Endothelial cell of umbilical vein (primary cell): ENCODE results near the gene REPS1. TPM values are rescaled to one million over a fixed set of nuclear protein-coding genes. Genes with fewer than 3 reads are reported as not detected.

Experiments
- BruUV-seq: library from RNA; stranded (reverse); fragments of 400-500 nt; replicated peaks from 2 replicates; lab custom pipeline; 2021; lab: Mats Ljungman, UMichigan
- CTCF ChIA-PET: fragments of 300-600, 350-600 bp; sonication (Branson Sonifier 250); formaldehyde crosslinking; loops from one replicate; lab custom pipeline; 2021; ENCODE audit warnings: antibody characterized with exemption, inconsistent platforms; lab: Charles Lee
- POLR2A ChIA-PET: fragments of 300-600, 350-600 bp; sonication (Branson Sonifier 250); formaldehyde crosslinking; loops from one replicate; lab custom pipeline; 2021; ENCODE audit warnings: antibody characterized with exemption, inconsistent platforms; lab: Charles Lee
- DNase-seq: peaks from one replicate; pipeline ENCODE4 v3.0.0-alpha.2; 2011; ENCODE audit warnings: low read depth, low spot score
- FAIRE-seq: peaks from 2 replicates; lab custom pipeline; 2011; peaks lifted over from hg19 to GRCh38; lab: Jason Lieb, UNC
- H2AFZ ChIP-seq: 2 replicates; pipeline ENCODE4 v1.6.0; 2012; ENCODE audit warnings: low read depth, low read length, control low read depth, inconsistent platforms
- H3K27ac ChIP-seq: 2 replicates; pipeline ENCODE4 v1.5.1; 2011; ENCODE audit warnings: low read depth, mild to moderate bottlenecking, control low read depth, low read length, moderate library complexity; ENCODE audit not compliant: insufficient read depth
- H3K27me3 ChIP-seq, 2 experiments: 2 replicates each; pipeline versions ENCODE4 v1.6.0 to v1.6.1; 2011; ENCODE audit warnings: low read length in 2 of 2, mixed read lengths in 1 of 2; ENCODE audit not compliant: control insufficient read depth in 2 of 2, insufficient read depth in 2 of 2
- H3K36me3 ChIP-seq, 2 experiments: 2 replicates in 1 of 2; 3 replicates in 1 of 2; pipeline ENCODE4 v1.5.1; 2011; ENCODE audit warnings: low read length in 2 of 2, mild to moderate bottlenecking in 1 of 2, moderate library complexity in 1 of 2; ENCODE audit not compliant: control insufficient read depth in 2 of 2, insufficient read depth in 2 of 2; ENCODE audit errors: extremely low read depth in 1 of 2
- H3K4me1 ChIP-seq: 3 replicates; pipeline ENCODE4 v1.5.1; 2011; ENCODE audit warnings: mild to moderate bottlenecking, low read length; ENCODE audit not compliant: control insufficient read depth, insufficient read depth; ENCODE audit errors: extremely low read depth
- H3K4me2 ChIP-seq: 2 replicates; pipeline ENCODE4 v1.6.1; 2011; ENCODE audit warnings: low read length, control low read depth, mixed read lengths; ENCODE audit not compliant: insufficient read depth
- H3K4me3 ChIP-seq, 3 experiments: fragments of 200-600 bp in 1 of 3; sonication (generic), shearing (Covaris generic) in 1 of 3; replicated peaks in 1 of 3; 2 replicates each; pipeline ENCODE4 v1.5.1; 2011 to 2016; ENCODE audit warnings: control low read depth in 3 of 3, low read length in 3 of 3, mild to moderate bottlenecking in 2 of 3, inconsistent platforms in 1 of 3, low read depth in 1 of 3, moderate library complexity in 1 of 3; ENCODE audit not compliant: insufficient read depth in 1 of 3
- H3K79me2 ChIP-seq: 2 replicates; pipeline ENCODE4 v1.6.0; 2012; ENCODE audit warnings: low read length, inconsistent platforms; ENCODE audit not compliant: control insufficient read depth, insufficient read depth
- H3K9ac ChIP-seq: replicated peaks from 2 replicates; pipeline ENCODE3; 2011; ENCODE audit warnings: low read length, control low read depth; ENCODE audit not compliant: insufficient read depth; ENCODE audit errors: extremely low read depth
- H3K9me1 ChIP-seq: replicated peaks from 3 replicates; pipeline ENCODE4 v1.6.0; 2011; ENCODE audit warnings: mild to moderate bottlenecking, low read length; ENCODE audit not compliant: control insufficient read depth, insufficient read depth; ENCODE audit errors: extremely low read depth
- H3K9me3 ChIP-seq: replicated peaks from 2 replicates; pipeline ENCODE4 v1.5.1; 2012; ENCODE audit warnings: low read length, inconsistent platforms; ENCODE audit not compliant: control insufficient read depth, insufficient read depth
- H4K20me1 ChIP-seq: replicated peaks from 2 replicates; pipeline ENCODE3; 2011; ENCODE audit warnings: mild to moderate bottlenecking, low read length; ENCODE audit not compliant: control insufficient read depth, insufficient read depth; ENCODE audit errors: extremely low read depth
- CTCF ChIP-seq, 2 donors: IDR thresholded peaks; 1 replicate in 1 of 2; 2 replicates in 1 of 2; pipeline ENCODE4 v1.5.1; 2011; ENCODE audit warnings: low read length in 2 of 2, mild to moderate bottlenecking in 2 of 2, moderate library complexity in 2 of 2, control low read depth in 1 of 2, inconsistent platforms in 1 of 2, low read depth in 1 of 2; ENCODE audit not compliant: insufficient read depth in 1 of 2; ENCODE audit errors: extremely low read depth in 1 of 2
- EZH2 ChIP-seq: IDR thresholded peaks from 2 replicates; pipeline ENCODE4 v1.6.1; 2012; ENCODE audit warnings: borderline replicate concordance, low read depth, mild to moderate bottlenecking, moderate library complexity, low read length, inconsistent platforms; ENCODE audit not compliant: severe bottlenecking
- FOS ChIP-seq: IDR thresholded peaks from 2 replicates; pipeline ENCODE4 v1.6.1; 2011; ENCODE audit warnings: mild to moderate bottlenecking, low read length, moderate library complexity, borderline replicate concordance; ENCODE audit not compliant: insufficient read depth
- GATA2 ChIP-seq: IDR thresholded peaks from 2 replicates; pipeline ENCODE4 v1.7.0; 2011; ENCODE audit warnings: low read depth, mild to moderate bottlenecking, moderate library complexity, mixed read lengths, low read length; ENCODE audit not compliant: insufficient read length, insufficient read depth
- JUN ChIP-seq: IDR thresholded peaks from 2 replicates; pipeline ENCODE4 v1.6.1; 2011; ENCODE audit warnings: borderline replicate concordance, low read depth; ENCODE audit not compliant: insufficient read length, insufficient read depth
- MYC ChIP-seq: IDR thresholded peaks from one replicate; pipeline ENCODE4 v1.6.1; 2011; ENCODE audit warnings: mild to moderate bottlenecking, low read depth, low read length
- POLR2A ChIP-seq: IDR thresholded peaks from 2 replicates; pipeline ENCODE4 v1.6.1; 2012; ENCODE audit warnings: low read depth, mild to moderate bottlenecking, control low read depth, low read length
- POLR2AphosphoS5 ChIP-seq: IDR thresholded peaks from 2 replicates; pipeline ENCODE4 v1.6.1; 2012; ENCODE audit warnings: low read depth, mild to moderate bottlenecking, control low read depth, low read length, moderate library complexity; ENCODE audit not compliant: insufficient read depth
- dilution Hi-C: fragments of 300-500 bp; cut with MboI; formaldehyde crosslinking; loops from one replicate; pipeline ENCODE4 v1.15.0; 2019; ENCODE audit warnings: low sequenced_read_pairs; ENCODE audit not compliant: extremely low pct_ligation_motif_present
- intact Hi-C: fragments of 100-400 bp; cut with micrococcal nuclease; formaldehyde crosslinking; loops from one replicate; pipeline ENCODE4 v1.10.0; 2022
- polyA plus RNA-seq, 4 experiments: library from polyadenylated mRNA; depleted of rRNA in 3 of 4; stranded (reverse) in 3 of 4; unstranded in 1 of 4; fragments of >200 nt; gene quantifications; 2 replicates each; pipeline versions ENCODE4 v1.2.1 to v1.2.3, GENCODE V29; 2011 to 2012; ENCODE audit warnings: missing spikeins in 1 of 4
- total RNA-seq: library from RNA; stranded (reverse); gene quantifications from 2 replicates; pipeline ENCODE4 v1.2.3, GENCODE V29; 2021
- TF ChIP-seq, protein P1 (sequence below): IDR thresholded peaks from 2 replicates; pipeline ENCODE4 v1.6.1; 2011; ENCODE audit not compliant: insufficient read depth, insufficient read length

Gene REPS1
- total and polyA plus RNA-seq, 2 donors (not counting 3 experiments of a cell fraction or from before 2014, with no cell fraction given) = 20.6 to 35.0 TPM

- Histone ChIP-seq H3K9ac (no peak overlapping the region), H3K27ac (no peak overlapping the region), H2AFZ (no peak overlapping the region), H3K4me2 (no peak overlapping the region), H3K9me3 (no peaks in the 10 kb centered on the region), H4K20me1 (peaks cover 3% of the 10 kb centered on the region), H3K36me3 (no peaks in the 10 kb centered on the region), H3K9me1 (no peaks in the 10 kb centered on the region), H3K27me3 (no peaks in the 10 kb centered on the region), H3K4me3 (no peak overlapping the region), H3K79me2 (peaks cover 88% of the 10 kb centered on the region), H3K4me1 (no peaks in the 10 kb centered on the region)
- dilution Hi-C loops (no loop called here), intact Hi-C loops (no loop called here)
- DNase-seq (no peak), FAIRE-seq (no peak)
- BruUV-seq = no TSS peak
- ChIA-PET POLR2A (no interaction called here), CTCF (no interaction called here)
- TF ChIP-seq, protein P1, sequence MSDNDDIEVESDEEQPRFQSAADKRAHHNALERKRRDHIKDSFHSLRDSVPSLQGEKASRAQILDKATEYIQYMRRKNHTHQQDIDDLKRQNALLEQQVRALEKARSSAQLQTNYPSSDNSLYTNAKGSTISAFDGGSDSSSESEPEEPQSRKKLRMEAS = no peak
- TF ChIP-seq CTCF (IDR thresholded peaks at IDR 0.05; ENCODE audit: extremely low read depth in 1 of 2, insufficient read depth in 1 of 2, low read depth in 1 of 2, low read length in 2 of 2) (no peak), MYC (no peak), POLR2A (no peak), POLR2AphosphoS5 (no peak), EZH2 (no peak), JUN (no peak), FOS (no peak), GATA2 (no peak)
Observed at GRCh38 chr6:138979813-138980668, 8.0 kb downstream of the REPS1 start.
